Suprapubic skin (tissue), 4 donors: ENCODE measurements around the gene LRP1B.

ENCODE experiments used
- CTCF ChIP-seq, 2 donors: fragments of 200-600 bp in 1 of 2; fragments of 450-650 bp in 1 of 2; sonication (generic) in 1 of 2; IDR thresholded peaks; one replicate each; pipeline ENCODE4 v1.5.1; 2016 to 2019; ENCODE audit warnings: antibody characterized with exemption in 2 of 2, mild to moderate bottlenecking in 1 of 2, moderate library complexity in 1 of 2
- EP300 ChIP-seq: sonication (generic); formaldehyde crosslinking; IDR thresholded peaks from one replicate; pipeline ENCODE4 v1.6.1; 2017; ENCODE audit warnings: antibody characterized with exemption
- POLR2A ChIP-seq, 2 donors: fragments of 450-650 bp; IDR thresholded peaks; one replicate each; pipeline ENCODE4 v1.6.1; 2017; ENCODE audit warnings: antibody characterized with exemption in 2 of 2, mild to moderate bottlenecking in 2 of 2, moderate library complexity in 2 of 2
- POLR2AphosphoS5 ChIP-seq, 3 donors: sonication (generic); formaldehyde crosslinking; IDR thresholded peaks; one replicate each; pipeline ENCODE4 v1.6.1; 2017; ENCODE audit warnings: antibody characterized with exemption in 3 of 3

- TF ChIP-seq CTCF (IDR thresholded peaks at IDR 0.05) (no peak), POLR2A (IDR thresholded peaks at IDR 0.05) (no peak), EP300 (no peak), POLR2AphosphoS5 (IDR thresholded peaks at IDR 0.05) (no peak)
These were observed 420.1 kb downstream of the LRP1B start for GRCh38 chr2:141710589-141711239.
